WTC11 (cell line): ENCODE data around the gene LMOD3. TPM values are rescaled to one million over a fixed set of nuclear protein-coding genes. Genes with fewer than 3 reads are reported as not detected.

Experiments used
- ATAC-seq: fragments of 200-7000 bp; cut with Tn5 transposase; 2 replicates; pipeline ENCODE4 v1.10.0; 2021; ENCODE audit warnings: mild to moderate bottlenecking, moderate library complexity
- CTCF ChIA-PET: fragments of 300-600 bp; sonication (Branson Sonifier 250); formaldehyde crosslinking; loops from one replicate; lab custom pipeline; 2021; ENCODE audit warnings: antibody characterized with exemption; lab: Charles Lee
- POLR2A ChIA-PET: fragments of 350-600 bp; sonication (Branson Sonifier 250); formaldehyde crosslinking; loops from one replicate; lab custom pipeline; 2021; ENCODE audit warnings: antibody characterized with exemption; lab: Charles Lee
- DNase-seq: peaks from one replicate; pipeline ENCODE4 v3.0.0; 2021; ENCODE audit warnings: low spot score
- H3K27ac Mint-ChIP-seq: 2 replicates; pipeline ENCODE4 v1.8.0; 2021; ENCODE audit warnings: mixed read lengths
- H3K27me3 Mint-ChIP-seq: 2 replicates; pipeline ENCODE4 v1.8.0; 2021; ENCODE audit warnings: low read depth, mild to moderate bottlenecking, moderate library complexity, mixed read lengths
- H3K36me3 Mint-ChIP-seq: 2 replicates; pipeline ENCODE4 v1.8.0; 2021; ENCODE audit warnings: mixed read lengths
- H3K4me1 Mint-ChIP-seq: 2 replicates; pipeline ENCODE4 v1.8.0; 2022; ENCODE audit warnings: mixed read lengths
- H3K4me3 Mint-ChIP-seq: 2 replicates; pipeline ENCODE4 v1.8.0; 2021; ENCODE audit warnings: mild to moderate bottlenecking, moderate library complexity, mixed read lengths
- H3K9me3 Mint-ChIP-seq: 2 replicates; pipeline ENCODE4 v1.8.0; 2021; ENCODE audit warnings: mixed read lengths
- ARID4B ChIP-seq: sonication (generic); formaldehyde crosslinking; IDR thresholded peaks from 2 replicates; pipeline ENCODE4 v1.8.0; 2023; ENCODE audit warnings: missing genetic modification reagents, mild to moderate bottlenecking, borderline replicate concordance
- E2F4 ChIP-seq: sonication (generic); formaldehyde crosslinking; IDR thresholded peaks from 2 replicates; pipeline ENCODE4 v1.8.1; 2022; ENCODE audit warnings: low read depth, mild to moderate bottlenecking, moderate library complexity, missing genetic modification reagents, borderline replicate concordance
- ELF4 ChIP-seq: sonication (generic); formaldehyde crosslinking; IDR thresholded peaks from 2 replicates; pipeline ENCODE4 v1.8.1; 2022; ENCODE audit warnings: low read depth, mild to moderate bottlenecking, moderate library complexity, missing genetic modification reagents
- EMX1 ChIP-seq: fragments of 250-450 bp; sonication (Bioruptor Pico); IDR thresholded peaks from 2 replicates; pipeline ENCODE4 v1.8.0; 2021; ENCODE audit warnings: mild to moderate bottlenecking
- FOXP4 ChIP-seq: sonication (generic); formaldehyde crosslinking; IDR thresholded peaks from 2 replicates; pipeline ENCODE4 v1.8.0; 2022; ENCODE audit warnings: mild to moderate bottlenecking, missing genetic modification reagents
- GABPB1 ChIP-seq: sonication (generic); formaldehyde crosslinking; IDR thresholded peaks from 2 replicates; pipeline ENCODE4 v1.8.1; 2023; ENCODE audit warnings: mild to moderate bottlenecking, missing genetic modification reagents
- GTF2I ChIP-seq: fragments of 250-450 bp; sonication (Bioruptor Pico); conservative IDR thresholded peaks from 2 replicates; pipeline ENCODE4 v1.4.0; 2021; ENCODE audit warnings: mild to moderate bottlenecking
- HMGXB4 ChIP-seq: sonication (generic); formaldehyde crosslinking; IDR thresholded peaks from 2 replicates; pipeline ENCODE4 v1.8.1; 2023; ENCODE audit warnings: mild to moderate bottlenecking, moderate library complexity, missing genetic modification reagents
- IRF1 ChIP-seq: sonication (generic); formaldehyde crosslinking; IDR thresholded peaks from 2 replicates; pipeline ENCODE4 v1.8.0; 2023; ENCODE audit warnings: missing genetic modification reagents
- IRF2 ChIP-seq: sonication (generic); formaldehyde crosslinking; IDR thresholded peaks from 2 replicates; pipeline ENCODE4 v1.8.0; 2022; ENCODE audit warnings: low read depth, missing genetic modification reagents, borderline replicate concordance
- KAT7 ChIP-seq: sonication (generic); formaldehyde crosslinking; IDR thresholded peaks from 2 replicates; pipeline ENCODE4 v1.8.1; 2023; ENCODE audit warnings: missing genetic modification reagents, mild to moderate bottlenecking, borderline replicate concordance
- NFATC4 ChIP-seq: fragments of 250-450 bp; sonication (Bioruptor Pico); IDR thresholded peaks from 2 replicates; pipeline ENCODE4 v1.9.0; 2021; ENCODE audit warnings: mild to moderate bottlenecking
- NR2C2 ChIP-seq: sonication (generic); formaldehyde crosslinking; IDR thresholded peaks from 2 replicates; pipeline ENCODE4 v1.8.0; 2022; ENCODE audit warnings: mild to moderate bottlenecking, missing genetic modification reagents
- NR3C1 ChIP-seq: sonication (generic); formaldehyde crosslinking; conservative IDR thresholded peaks from 2 replicates; pipeline ENCODE4 v1.8.1; 2023; ENCODE audit warnings: low read depth, mild to moderate bottlenecking, missing genetic modification reagents
- PRRX2 ChIP-seq: fragments of 250-450 bp; sonication (Bioruptor Pico); IDR thresholded peaks from 2 replicates; pipeline ENCODE4 v1.8.0; 2021; ENCODE audit warnings: mild to moderate bottlenecking
- RELA ChIP-seq: sonication (generic); formaldehyde crosslinking; IDR thresholded peaks from 2 replicates; pipeline ENCODE4 v1.8.1; 2022; ENCODE audit warnings: missing genetic modification reagents, mild to moderate bottlenecking, borderline replicate concordance
- SOX15 ChIP-seq: fragments of 250-450 bp; sonication (Bioruptor Pico); IDR thresholded peaks from 2 replicates; pipeline ENCODE4 v1.9.0; 2021; ENCODE audit warnings: mild to moderate bottlenecking
- STAT6 ChIP-seq: sonication (generic); formaldehyde crosslinking; conservative IDR thresholded peaks from 2 replicates; pipeline ENCODE4 v1.8.1; 2023; ENCODE audit warnings: mild to moderate bottlenecking, low read depth, missing genetic modification reagents, moderate library complexity
- TCF7 ChIP-seq: sonication (generic); formaldehyde crosslinking; IDR thresholded peaks from 2 replicates; pipeline ENCODE4 v1.8.0; 2022; ENCODE audit warnings: mild to moderate bottlenecking, low read depth, missing genetic modification reagents, moderate library complexity
- TEAD1 ChIP-seq: sonication (generic); formaldehyde crosslinking; IDR thresholded peaks from 2 replicates; pipeline ENCODE4 v1.8.0; 2022; ENCODE audit warnings: mild to moderate bottlenecking, missing genetic modification reagents
- total RNA-seq: library from RNA; stranded (reverse); gene quantifications from 3 replicates; pipeline ENCODE4 v1.2.3, GENCODE V29; 2021

Gene LMOD3
- total RNA-seq, 1 experiment from 2014 or later = not detected

GRCh38 chr3:69058947-69059224, 63.5 kb downstream of the LMOD3 start:
- H3K4me3 Mint-ChIP-seq = no peak overlapping the region
- no peaks in the 10 kb centered on the region for H3K9me3 Mint-ChIP-seq
- TF ChIP-seq TEAD1 (CRISPR knock-in tag) (no peak), PRRX2 (no peak), NR2C2 (CRISPR knock-in tag) (no peak), HMGXB4 (CRISPR knock-in tag) (no peak), NR3C1 (CRISPR knock-in tag) (no peak), STAT6 (no peak), TCF7 (CRISPR knock-in tag) (no peak), GABPB1 (CRISPR knock-in tag) (no peak), FOXP4 (CRISPR knock-in tag) (no peak), KAT7 (no peak), RELA (CRISPR knock-in tag) (no peak), E2F4 (CRISPR knock-in tag) (no peak), EMX1 (no peak), SOX15 (CRISPR knock-in tag) (no peak), ARID4B (CRISPR knock-in tag) (no peak), ELF4 (no peak), GTF2I (no peak), NFATC4 (no peak), IRF2 (no peak), IRF1 (CRISPR knock-in tag) (no peak)
- ATAC-seq (no peak), DNase-seq (no peak)
- no peaks in the 10 kb centered on the region for H3K27me3 Mint-ChIP-seq
- ChIA-PET CTCF (interaction anchor here (0.5 kb wide), 1 partner anchor 35 kb away, joined by 3 read pairs; no protein-coding TSS in a partner anchor), POLR2A (no interaction called here)
- H3K27ac Mint-ChIP-seq = no peak overlapping the region
- H3K36me3 Mint-ChIP-seq = peaks cover 69% of the 10 kb centered on the region
- H3K4me1 Mint-ChIP-seq = no peaks in the 10 kb centered on the region
